ENCODE data around the gene LPCAT1.
"Not testable (repeated sequence)": the region's sequence is repeated elsewhere in the genome, so short reads cannot be mapped to it uniquely, and the experiment has no call there.

Gene LPCAT1

GRCh38 chr5:1468629-1469527, 54.9 kb downstream of the LPCAT1 start:
- in situ Hi-C loops (cut with MboI; ENCODE audit: low sequenced_read_pairs): no loop called here

DNA sequence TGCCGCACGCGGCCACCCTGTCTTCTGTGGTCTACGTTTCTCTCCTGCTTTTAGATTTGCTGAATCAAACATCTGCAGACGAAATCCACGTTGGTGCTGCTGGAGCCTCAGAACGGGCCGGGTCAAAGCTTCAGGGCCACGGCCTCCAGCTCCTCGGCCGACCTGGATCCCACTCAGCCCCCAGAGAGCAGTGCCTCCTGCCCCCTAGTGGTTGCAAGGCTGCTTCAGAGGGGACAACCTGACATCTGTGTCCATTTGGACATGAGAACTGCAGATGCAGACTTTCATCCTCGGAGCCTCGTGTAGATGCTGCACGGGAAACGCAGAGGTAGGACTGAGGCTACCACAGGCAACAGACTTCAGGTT, 55.5 kb downstream of the LPCAT1 start:
- in situ Hi-C loops (cut with MboI; ENCODE audit: low sequenced_read_pairs): no loop called here

GRCh38 chr5:1467341-1468246, 56.2 kb downstream of the LPCAT1 start:
- in situ Hi-C loops (cut with MboI; ENCODE audit: low sequenced_read_pairs): no loop called here

DNA sequence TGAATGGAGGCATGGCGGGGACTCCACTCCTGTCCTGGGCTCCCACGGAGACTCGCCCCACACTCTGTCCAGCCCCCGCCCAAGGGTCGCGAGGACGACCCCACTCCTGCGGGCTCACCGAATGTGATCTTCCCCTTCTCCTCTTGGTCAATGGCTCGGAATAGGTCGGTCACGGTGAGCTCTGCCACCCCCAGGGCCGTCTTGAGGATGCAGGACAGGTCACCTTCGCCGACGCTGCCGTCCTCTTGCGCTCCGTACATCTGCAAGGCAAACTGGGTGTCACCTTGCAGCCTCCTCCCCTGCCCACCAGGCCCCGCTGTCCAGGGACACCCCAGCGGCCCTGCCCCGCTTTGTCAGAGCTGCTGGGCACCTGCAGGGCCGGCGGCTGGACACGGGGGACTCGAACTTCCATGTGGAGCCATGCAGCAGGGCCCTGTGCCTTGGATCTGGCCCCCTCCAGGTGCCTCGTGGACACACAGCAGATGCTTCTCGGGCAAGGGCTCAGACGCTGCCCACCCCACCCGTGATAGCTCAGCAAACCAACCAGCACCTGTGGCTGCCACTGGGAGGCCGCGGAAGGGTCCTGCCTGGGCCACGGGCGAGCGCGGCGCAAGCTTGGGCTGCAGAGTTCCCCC, 57.0 kb downstream of the LPCAT1 start:
- in situ Hi-C loops (cut with MboI; ENCODE audit: low sequenced_read_pairs): no loop called here

DNA sequence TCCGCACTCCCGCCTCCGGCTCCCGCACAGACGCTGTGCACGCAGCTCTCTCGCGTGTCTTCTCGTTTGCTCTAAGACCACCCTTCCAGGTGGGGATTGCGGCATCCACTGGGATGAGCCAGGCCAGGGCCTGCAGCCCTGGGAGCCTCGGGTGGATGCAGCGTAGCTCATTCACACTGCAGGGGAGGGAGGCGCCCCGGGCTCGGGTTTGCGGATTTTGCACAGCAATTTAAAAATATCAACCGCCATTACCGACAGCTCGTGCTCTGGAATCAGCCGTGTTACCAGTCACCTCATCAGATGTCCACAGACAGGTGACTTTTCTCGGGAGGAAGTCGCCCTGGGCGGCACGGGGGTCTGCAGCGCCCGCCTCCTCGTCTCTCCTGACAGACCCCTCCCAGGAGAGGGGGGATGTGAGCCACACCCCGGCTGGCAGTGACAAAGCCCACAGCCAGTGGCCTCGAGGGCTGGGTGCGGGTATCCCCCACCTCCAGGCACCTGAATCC, 57.7 kb downstream of the LPCAT1 start:
- in situ Hi-C loops (cut with MboI; ENCODE audit: low sequenced_read_pairs): no loop called here

DNA sequence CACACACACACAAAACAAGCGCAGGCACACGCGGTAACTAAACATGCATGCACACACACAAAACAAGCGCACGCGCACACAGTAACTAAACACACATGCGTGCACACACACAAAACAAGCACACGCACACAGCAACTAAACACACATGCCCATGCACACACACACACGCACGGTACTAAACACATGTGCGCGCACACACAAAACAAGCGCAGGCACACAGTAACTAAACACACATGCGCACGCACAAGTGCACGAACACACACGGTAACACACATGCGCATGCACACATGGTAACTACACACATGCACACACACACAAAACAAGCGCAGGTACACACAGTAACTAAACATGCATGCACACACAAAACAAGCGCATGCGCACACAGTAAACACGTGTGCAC, 58.6 kb downstream of the LPCAT1 start:
- in situ Hi-C loops (cut with MboI; ENCODE audit: low sequenced_read_pairs): no loop called here

- in situ Hi-C loops (cut with MboI; ENCODE audit: low sequenced_read_pairs): no loop called here
Observed at GRCh38 chr5:1464511-1464910, 59.2 kb downstream of the LPCAT1 start.

DNA sequence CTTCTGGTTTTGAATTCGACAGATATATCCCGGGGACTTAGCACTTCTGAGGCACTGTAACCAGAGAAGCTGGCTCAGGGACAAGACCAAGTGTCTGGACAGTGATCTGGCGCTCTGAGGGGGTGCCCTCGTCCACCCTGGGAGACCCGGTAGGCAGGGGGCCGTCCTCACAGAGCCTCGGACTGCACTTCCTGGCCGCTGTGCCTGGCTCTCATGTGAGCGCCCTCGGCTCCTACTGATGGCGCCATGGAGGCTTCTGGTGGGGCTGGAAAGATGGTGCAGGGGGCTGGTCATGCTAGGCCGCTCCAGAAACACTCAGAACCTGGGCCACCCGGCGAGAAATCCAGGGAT, 59.7 kb downstream of the LPCAT1 start:
- in situ Hi-C loops (cut with MboI; ENCODE audit: low sequenced_read_pairs): no loop called here

DNA sequence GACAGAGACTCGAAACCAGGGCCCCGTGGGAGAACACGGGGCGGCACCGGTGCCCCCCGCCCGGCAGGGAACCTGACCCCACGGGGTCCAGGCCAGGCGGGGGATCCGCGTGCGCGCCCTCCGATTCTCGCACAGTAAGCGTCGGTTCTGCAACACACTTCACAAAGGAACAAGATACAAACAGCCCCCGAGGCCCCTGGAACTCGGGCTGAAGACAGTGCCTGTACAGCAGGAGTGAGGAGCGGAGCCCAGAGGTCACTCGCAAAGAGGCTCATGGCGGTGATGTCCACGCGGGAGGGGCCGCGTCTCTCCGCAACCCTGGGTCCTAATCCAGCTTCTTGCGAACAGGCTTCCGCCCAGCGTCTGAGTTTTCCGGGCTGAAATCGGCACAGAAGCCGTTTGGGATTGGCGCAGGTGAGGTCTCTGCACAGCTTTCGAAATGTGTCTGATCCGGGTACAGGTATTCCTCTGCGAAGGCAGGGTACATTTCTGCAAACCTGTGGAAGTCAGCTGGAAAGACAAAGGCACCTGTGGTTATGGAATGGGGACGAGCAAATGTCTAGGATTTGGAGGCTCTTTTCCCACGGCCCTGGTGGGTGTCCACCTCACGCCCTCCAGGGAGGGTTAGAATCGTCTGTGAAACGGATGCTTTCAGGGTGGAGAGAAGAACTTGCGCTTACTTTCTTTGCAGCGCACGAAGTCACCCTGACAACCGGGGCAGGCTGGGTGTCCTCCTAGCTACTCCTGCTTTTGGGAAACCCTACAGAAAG, 60.2 kb downstream of the LPCAT1 start:
- in situ Hi-C loops (cut with MboI; ENCODE audit: low sequenced_read_pairs): no loop called here

DNA sequence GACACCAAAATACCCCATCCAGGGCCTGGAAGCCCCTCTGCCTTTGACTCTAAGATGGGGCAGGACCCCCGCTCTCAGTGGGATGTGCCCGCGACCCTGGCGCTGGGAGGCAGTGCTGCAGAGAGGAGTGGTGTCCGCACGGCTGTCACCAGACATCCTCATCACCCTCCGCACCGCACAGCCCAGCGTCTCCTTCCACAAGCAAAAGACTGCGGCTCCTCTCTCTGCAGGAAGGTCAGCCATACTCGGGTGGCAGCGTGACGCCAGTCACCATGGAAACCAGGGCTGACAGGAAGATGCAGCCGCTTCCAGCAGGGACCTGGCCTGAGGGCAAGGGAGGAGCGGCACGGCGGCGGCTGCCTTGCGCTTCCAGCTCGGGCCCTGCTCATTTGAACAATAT, 61.4 kb downstream of the LPCAT1 start:
- in situ Hi-C loops (cut with MboI; ENCODE audit: low sequenced_read_pairs): no loop called here

DNA sequence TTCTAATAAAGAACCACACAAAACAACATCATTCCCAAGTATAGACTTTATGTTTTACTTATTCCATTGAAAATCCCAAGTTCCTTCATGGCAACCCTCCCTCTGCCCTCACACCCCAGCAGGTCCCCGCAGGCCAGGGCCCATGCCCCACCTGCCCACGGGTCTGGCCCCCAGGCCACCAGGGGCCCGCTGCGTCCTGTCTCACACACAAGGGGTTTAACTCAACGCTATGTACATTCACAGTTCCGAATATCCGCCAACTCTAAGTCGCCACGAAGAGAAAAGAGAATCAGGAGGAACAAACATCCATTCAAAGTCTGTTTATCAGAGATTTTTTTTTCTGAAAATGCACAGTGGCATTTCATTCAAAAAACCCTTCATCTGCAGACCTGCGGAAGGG, 62.4 kb downstream of the LPCAT1 start:
- in situ Hi-C loops (cut with MboI; ENCODE audit: low sequenced_read_pairs): no loop called here

DNA sequence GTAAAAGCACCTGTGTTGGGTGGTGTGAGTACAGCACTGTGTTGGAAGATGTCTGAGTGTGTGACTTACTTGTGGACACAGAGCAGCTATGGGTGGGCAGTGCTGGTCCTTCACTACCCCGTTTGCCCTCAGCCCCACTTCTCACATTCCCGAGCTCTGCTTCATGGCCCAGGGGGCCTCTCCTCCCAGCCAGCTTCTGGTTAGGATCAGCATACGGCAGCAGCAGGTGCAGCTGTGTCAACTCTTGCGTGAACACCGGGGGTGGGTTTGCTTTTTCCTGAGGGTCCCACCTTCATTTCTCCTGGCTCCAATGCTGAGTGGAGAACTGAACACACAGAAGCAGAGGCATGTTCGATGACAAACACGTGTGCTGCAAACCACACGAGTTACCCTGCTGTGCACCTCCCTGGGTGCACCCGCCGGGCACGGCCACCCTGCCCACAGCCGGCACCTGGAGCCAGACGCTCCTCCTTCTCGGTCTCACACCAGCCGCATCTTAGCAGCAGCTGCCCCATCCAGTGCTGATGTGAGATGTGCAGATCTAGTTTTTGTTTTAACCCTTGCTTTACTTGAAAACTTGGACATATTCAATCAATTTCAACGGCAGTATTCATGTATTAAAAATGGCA, 63.6 kb downstream of the LPCAT1 start:
- in situ Hi-C loops (cut with MboI; ENCODE audit: low sequenced_read_pairs): no loop called here

DNA sequence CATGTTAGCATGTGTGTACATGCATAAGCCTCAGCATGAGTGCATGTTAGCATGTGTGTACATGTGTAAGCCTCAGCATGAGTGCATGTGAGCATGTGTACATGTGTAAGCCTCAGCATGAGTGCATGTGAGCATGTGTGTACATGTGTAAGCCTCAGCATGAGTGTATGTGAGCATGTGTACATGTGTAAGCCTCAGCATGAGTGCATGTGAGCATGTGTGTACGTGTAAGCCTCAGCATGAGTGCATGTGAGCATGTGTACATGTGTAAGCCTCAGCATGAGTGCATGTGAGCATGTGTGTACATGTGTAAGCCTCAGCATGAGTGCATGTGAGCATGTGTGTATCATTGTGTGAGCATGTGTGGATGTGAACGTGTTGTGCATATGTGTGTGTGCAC, 64.3 kb downstream of the LPCAT1 start:
- in situ Hi-C loops (cut with MboI; ENCODE audit: low sequenced_read_pairs): not testable (repeated sequence)

- in situ Hi-C loops (cut with MboI; ENCODE audit: low sequenced_read_pairs): not testable (repeated sequence)
Observed at GRCh38 chr5:1456110-1456881, 67.5 kb downstream of the LPCAT1 start.

DNA sequence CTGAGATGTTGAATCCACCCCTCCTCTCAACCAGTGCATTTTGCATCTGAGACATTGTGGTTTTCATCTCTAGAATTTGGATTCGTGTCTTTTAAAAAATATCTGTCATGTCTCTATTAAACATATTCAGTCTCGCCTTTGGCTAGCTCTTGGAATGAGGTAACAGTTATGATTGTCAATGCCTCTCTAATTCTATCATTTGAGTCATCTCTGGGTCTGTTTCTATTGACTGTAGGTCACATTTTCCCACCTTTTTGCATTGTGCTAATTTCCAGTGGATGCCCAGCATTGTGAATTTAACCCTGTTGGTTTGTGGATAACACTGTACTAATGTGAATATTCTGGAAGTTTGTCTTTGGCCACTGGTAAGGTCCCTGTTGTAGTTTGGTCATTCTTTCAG, 70.1 kb downstream of the LPCAT1 start:
- in situ Hi-C loops (cut with MboI; ENCODE audit: low sequenced_read_pairs): no loop called here

DNA sequence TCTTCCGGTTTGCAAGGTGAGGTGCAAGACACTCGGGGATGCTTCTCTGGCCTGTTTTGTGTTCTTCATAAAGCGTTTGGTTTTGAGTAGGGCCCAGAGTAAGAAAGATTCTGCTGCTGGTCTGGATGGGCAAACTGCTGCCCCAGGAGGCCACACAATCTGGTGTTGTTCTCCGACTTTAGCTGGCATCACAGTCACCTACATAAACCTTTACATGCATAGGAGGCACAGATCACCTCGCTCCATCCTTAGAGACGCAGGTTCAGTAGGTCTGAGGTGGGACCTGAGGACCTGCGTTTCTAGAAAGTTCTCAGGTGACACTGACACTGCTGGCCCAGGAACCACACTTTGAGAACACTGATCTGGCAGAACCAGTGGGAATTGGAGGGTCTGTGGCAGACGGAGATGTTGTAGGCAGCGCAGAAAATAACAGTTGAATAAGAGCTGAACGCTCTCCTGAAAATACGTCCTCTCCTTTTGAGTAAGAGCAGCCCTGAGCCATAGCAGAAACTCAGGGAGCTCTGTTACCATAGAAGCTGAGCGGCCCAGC, 74.6 kb downstream of the LPCAT1 start:
- in situ Hi-C loops (cut with MboI; ENCODE audit: low sequenced_read_pairs): no loop called here

DNA sequence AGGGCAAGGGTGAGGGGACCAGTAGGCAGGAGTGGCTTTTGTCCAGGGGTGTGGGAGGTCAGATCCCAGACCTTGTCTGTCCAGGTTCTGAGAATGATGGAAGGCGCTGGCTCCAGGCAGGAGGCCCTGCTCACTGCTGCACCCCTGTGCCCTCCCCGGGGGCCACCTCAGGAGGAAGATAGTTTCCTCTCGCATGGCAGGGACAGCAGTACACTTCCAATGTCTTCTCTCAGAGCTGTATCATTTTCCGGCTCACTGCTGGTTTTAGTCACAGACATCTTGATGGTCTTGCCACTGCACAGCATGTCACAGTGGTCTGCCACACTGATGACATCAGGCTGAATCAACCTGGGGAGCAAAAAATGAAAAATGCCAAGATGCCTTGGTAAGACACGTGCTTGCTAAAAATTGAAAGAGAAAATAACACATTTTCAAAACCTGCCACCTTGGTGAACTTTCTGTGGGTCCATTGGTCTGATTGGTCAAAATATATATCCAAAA, 75.2 kb downstream of the LPCAT1 start:
- in situ Hi-C loops (cut with MboI; ENCODE audit: low sequenced_read_pairs): no loop called here

- in situ Hi-C loops (cut with MboI; ENCODE audit: low sequenced_read_pairs): no loop called here
Observed at GRCh38 chr5:1447671-1448361, 75.9 kb downstream of the LPCAT1 start.
